NT2/D1 (cell line): Measurements from ENCODE around the gene OR2AE1.

Source experiments
- DNase-seq: peaks from one replicate; pipeline ENCODE4 v3.0.0-alpha.2; 2011; ENCODE audit warnings: low read depth, low spot score
- H3K27me3 ChIP-seq: 2 replicates; pipeline ENCODE4 v1.6.0; 2011; ENCODE audit warnings: mild to moderate bottlenecking; ENCODE audit not compliant: insufficient read length, insufficient read depth
- H3K36me3 ChIP-seq: 2 replicates; pipeline ENCODE4 v1.6.1; 2011; ENCODE audit warnings: mild to moderate bottlenecking, low read length, mixed read lengths; ENCODE audit not compliant: insufficient read depth, insufficient read length
- H3K4me1 ChIP-seq: 2 replicates; pipeline ENCODE4 v1.5.1; 2011; ENCODE audit not compliant: insufficient read depth, insufficient read length
- H3K4me3 ChIP-seq: 2 replicates; pipeline ENCODE4 v1.5.1; 2011; ENCODE audit warnings: low read depth; ENCODE audit not compliant: insufficient read length
- H3K9ac ChIP-seq: 2 replicates; pipeline ENCODE4 v1.6.0; 2011; ENCODE audit warnings: low read depth; ENCODE audit not compliant: insufficient read length
- H3K9me3 ChIP-seq: 2 replicates; pipeline ENCODE4 v1.5.1; 2011; ENCODE audit warnings: mild to moderate bottlenecking, low read length; ENCODE audit not compliant: insufficient read depth
- SUZ12 ChIP-seq: IDR thresholded peaks from 2 replicates; pipeline ENCODE4 v1.6.1; 2011; ENCODE audit not compliant: insufficient read length, insufficient read depth; ENCODE audit errors: extremely low read depth
- YY1 ChIP-seq: IDR thresholded peaks from 2 replicates; pipeline ENCODE4 v1.6.1; 2011; ENCODE audit not compliant: insufficient read length, insufficient read depth
- ZNF274 ChIP-seq: IDR thresholded peaks from 2 replicates; pipeline ENCODE4 v1.6.1; 2011; ENCODE audit warnings: mild to moderate bottlenecking, low read depth, low read length

OR2AE1 gene

DNA sequence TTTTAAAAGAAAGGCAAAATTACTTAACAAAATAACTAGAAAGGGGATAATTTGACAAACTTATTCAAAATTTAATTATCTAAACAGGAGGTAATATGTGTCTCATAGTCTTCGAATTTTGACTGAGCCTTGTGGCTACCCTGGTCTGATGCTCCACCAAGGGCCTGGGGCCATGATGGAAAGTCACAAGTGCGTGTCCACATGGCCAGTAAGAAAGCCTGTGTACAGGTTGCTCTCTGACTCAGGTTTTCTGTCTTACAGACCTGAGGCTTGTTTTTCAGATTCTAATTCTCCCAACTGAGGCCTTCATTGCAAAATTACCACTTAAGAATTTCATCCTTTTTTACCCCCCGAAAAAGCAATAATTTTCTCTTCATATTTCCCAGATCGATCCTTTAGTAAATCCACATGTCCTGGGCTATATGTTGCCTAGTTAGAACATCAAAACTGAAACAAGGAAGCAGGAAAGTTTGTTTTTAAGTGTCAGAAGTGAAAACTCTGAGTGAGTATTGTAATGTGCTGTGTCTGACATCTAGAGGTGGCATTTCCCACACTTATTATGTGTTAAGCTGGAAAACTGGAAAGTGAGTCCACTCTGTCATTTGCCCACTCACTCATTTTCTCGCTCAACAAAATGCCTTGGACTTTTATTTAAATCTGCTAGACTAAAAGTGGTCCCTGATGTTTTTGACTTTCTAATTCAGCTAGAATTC lies 39.0 kb downstream of the OR2AE1 start:
- H3K9ac ChIP-seq, result no peak overlapping the region

DNA sequence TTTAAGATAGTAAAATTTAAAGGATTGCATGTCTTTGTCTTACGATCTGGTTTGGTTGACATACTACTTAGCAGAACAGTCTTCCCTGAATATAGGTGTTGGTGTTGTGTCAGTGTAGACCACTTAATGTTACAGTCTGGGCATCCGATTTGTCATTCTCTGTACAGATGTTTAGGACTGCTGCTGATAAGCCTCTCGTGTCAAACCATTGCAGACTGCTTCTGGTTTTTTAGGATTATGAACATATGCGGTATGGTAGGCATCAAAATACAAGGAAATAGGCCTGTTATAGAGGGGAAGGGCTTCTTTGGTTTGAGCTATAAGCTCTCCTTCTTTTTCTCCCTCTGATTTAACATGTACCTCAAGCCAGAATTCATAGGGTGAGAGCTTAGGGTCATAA lies 41.6 kb downstream of the OR2AE1 start:
- Histone ChIP-seq H3K36me3 (no peaks in the 10 kb centered on the region), H3K9ac (no peak overlapping the region), H3K4me1 (no peaks in the 10 kb centered on the region), H3K27me3 (no peaks in the 10 kb centered on the region), H3K4me3 (no peak overlapping the region), H3K9me3 (no peaks in the 10 kb centered on the region)
- DNase-seq, result no peak
- no peak for TF ChIP-seq SUZ12
- TF ChIP-seq ZNF274, result no peak
- TF ChIP-seq YY1, result no peak

More for the DNA sequence above, 39.0 kb downstream of the OR2AE1 start:
- H3K4me3 ChIP-seq, result no peak overlapping the region
- TF ChIP-seq SUZ12, result no peak
- no peak for TF ChIP-seq ZNF274
- TF ChIP-seq YY1, result no peak
- H3K9me3 ChIP-seq, result no peaks in the 10 kb centered on the region
- H3K27me3 ChIP-seq, result no peaks in the 10 kb centered on the region
- H3K36me3 ChIP-seq, result no peaks in the 10 kb centered on the region
- H3K4me1 ChIP-seq, result no peaks in the 10 kb centered on the region
- DNase-seq, result no peak

DNA sequence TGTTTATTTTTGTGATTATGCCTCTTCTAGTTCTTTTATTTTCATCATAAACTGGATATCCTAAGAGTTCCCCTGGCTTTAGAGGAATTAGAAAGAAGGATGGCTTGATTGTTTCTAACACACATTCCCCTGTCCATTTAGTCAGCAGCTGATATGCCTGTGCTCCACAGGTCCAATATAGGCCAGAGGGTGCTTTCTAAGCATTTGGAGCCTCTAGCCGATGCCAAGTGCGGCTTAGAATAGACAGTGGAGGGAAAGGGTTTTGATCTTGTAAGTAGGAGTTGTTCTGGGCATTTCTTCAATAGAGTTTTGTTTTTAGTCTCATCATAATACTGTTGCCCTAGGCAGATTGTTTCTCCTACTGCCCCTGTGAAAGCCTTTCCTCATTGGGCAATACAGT lies 42.5 kb downstream of the OR2AE1 start:
- H3K9ac ChIP-seq, result no peak overlapping the region
- no peak overlapping the region for H3K4me3 ChIP-seq
- H3K4me1 ChIP-seq, result no peaks in the 10 kb centered on the region
- no peak for TF ChIP-seq YY1
- no peak for TF ChIP-seq SUZ12
- TF ChIP-seq ZNF274, result no peak
- H3K9me3 ChIP-seq, result no peaks in the 10 kb centered on the region
- H3K27me3 ChIP-seq, result no peaks in the 10 kb centered on the region
- no peaks in the 10 kb centered on the region for H3K36me3 ChIP-seq
- DNase-seq, result no peak

DNA sequence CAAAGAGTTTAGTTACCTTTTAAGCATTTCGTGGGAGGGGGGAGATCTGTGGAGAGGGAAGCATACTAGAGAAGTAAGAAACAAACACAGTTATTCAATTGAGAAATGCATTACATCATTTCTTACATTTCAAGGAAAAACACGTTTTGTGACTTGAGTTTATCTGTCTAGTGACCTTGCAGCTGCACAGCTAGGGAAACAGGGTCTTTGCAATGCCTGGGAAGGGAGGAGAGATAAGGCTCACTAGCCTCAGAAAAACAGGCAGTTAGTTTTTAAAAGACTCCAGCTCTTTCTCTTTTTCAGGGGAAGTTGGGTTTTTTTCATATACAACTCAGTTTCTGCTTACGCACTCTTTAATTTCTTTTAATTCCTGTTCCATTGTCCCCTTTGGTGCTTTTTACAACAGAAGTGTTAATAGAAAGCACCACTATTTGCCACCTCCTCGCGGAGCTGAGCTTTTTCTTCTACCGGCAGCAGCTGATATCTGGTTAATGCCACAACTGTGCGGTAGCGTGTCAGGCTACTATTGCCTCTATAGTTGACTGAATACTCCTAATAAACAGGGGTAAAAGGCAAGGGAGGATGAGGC lies 43.5 kb downstream of the OR2AE1 start:
- H3K4me3 ChIP-seq, result no peak overlapping the region
- H3K9ac ChIP-seq, result no peak overlapping the region
- no peaks in the 10 kb centered on the region for H3K9me3 ChIP-seq
- DNase-seq, result no peak
- TF ChIP-seq YY1 (no peak), ZNF274 (no peak), SUZ12 (no peak)
- no peaks in the 10 kb centered on the region for H3K27me3 ChIP-seq
- H3K4me1 ChIP-seq, result no peaks in the 10 kb centered on the region
- H3K36me3 ChIP-seq, result no peaks in the 10 kb centered on the region

DNA sequence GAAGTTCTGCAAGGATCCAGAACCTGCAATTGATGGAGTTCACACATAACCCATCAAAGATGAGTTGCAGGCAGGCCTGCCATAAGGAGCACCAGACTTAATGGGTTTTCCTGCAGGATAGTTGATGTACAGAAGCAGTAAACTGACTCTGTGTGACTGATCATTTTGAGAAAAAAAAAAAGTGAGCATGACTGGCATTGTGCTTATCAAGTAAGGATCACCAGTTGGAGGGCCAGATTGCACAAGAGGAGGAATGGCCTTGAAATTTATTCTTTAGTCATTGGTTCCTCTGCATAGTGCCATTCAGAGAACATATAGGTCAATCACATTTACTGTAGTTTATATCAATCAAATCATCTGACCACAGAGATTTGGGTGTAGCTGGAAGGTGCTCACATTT lies 45.2 kb downstream of the OR2AE1 start:
- no peak for TF ChIP-seq SUZ12
- TF ChIP-seq YY1, result no peak
- no peak for TF ChIP-seq ZNF274
- no peak for DNase-seq
- no peaks in the 10 kb centered on the region for H3K36me3 ChIP-seq
- H3K4me1 ChIP-seq, result no peaks in the 10 kb centered on the region
- H3K9ac ChIP-seq, result no peak overlapping the region
- H3K9me3 ChIP-seq, result no peaks in the 10 kb centered on the region
- H3K4me3 ChIP-seq, result no peak overlapping the region
- no peaks in the 10 kb centered on the region for H3K27me3 ChIP-seq

DNA sequence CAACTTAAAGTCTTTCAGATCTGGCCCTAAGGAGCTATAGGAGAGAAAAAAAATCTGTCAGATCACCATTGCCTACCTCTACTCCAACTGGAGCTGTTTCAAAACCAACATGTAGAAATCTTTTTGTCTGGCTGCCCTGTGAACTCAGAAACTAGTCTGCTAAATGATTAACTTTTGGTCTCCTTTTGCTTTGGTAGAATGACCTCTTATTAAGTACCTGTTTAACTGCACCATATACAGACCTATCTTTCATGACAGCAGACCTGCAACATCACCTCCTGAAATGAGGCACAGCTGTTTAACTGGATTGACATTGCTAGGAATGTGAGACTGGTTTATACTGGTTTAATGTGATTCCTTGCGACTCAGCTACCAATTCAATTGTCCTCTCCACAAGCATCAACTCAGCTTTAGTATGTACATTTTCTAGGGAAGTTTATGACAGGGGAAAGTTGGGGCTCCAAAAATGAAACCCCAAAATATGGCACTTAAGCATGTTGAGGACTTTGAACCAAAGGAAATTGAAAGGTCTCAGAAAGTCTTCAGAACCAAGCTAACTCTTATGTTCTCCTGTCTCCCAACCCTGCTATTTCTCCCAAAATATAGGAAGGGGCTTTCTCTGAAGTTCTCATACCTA lies 47.2 kb downstream of the OR2AE1 start:
- DNase-seq, result no peak
- no peaks in the 10 kb centered on the region for H3K4me1 ChIP-seq
- no peak for TF ChIP-seq ZNF274
- TF ChIP-seq SUZ12, result no peak
- TF ChIP-seq YY1, result no peak

DNA sequence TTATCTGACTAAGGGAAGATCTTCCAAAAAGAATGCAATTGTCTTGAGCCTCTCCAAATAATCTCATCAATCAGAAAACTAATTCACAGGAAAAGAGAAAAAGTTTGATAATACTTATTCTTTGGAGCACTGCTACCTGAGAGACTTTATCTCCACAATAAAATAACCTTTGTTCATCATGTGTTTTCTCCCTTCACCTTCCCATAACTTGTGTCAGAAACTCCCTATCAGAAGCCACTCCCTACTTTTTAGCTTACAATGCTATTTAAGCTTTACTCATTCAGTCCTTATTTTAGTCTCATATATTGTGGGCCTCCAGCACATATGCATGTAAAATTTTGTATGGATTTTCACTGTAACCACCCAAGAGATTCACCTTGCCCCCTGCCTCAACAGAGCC lies 48.0 kb downstream of the OR2AE1 start:
- Histone ChIP-seq H3K9ac (no peak overlapping the region), H3K4me3 (no peak overlapping the region), H3K9me3 (no peaks in the 10 kb centered on the region; the same call in 1 of the 2 replicates), H3K4me1 (no peaks in the 10 kb centered on the region), H3K27me3 (no peaks in the 10 kb centered on the region), H3K36me3 (no peaks in the 10 kb centered on the region)
- TF ChIP-seq SUZ12 (no peak), YY1 (no peak), ZNF274 (no peak)
- DNase-seq, result no peak

More for the DNA sequence above, 47.2 kb downstream of the OR2AE1 start:
- H3K9me3 ChIP-seq, result no peaks in the 10 kb centered on the region
- H3K4me3 ChIP-seq, result no peak overlapping the region
- H3K9ac ChIP-seq, result no peak overlapping the region
- no peaks in the 10 kb centered on the region for H3K36me3 ChIP-seq
- no peaks in the 10 kb centered on the region for H3K27me3 ChIP-seq
